Measurements from ENCODE around the gene ZNF385B. TPM values are rescaled to one million over a fixed set of nuclear protein-coding genes. Genes with fewer than 3 reads are reported as not detected.
"Not testable (repeated sequence)": the region's sequence is repeated elsewhere in the genome, so short reads cannot be mapped to it uniquely, and the experiment has no call there.

Gene ZNF385B
- polyA plus RNA-seq, 1 donor (not counting 4 experiments of a cell fraction or from before 2014, with no cell fraction given), result 0.17 TPM

DNA sequence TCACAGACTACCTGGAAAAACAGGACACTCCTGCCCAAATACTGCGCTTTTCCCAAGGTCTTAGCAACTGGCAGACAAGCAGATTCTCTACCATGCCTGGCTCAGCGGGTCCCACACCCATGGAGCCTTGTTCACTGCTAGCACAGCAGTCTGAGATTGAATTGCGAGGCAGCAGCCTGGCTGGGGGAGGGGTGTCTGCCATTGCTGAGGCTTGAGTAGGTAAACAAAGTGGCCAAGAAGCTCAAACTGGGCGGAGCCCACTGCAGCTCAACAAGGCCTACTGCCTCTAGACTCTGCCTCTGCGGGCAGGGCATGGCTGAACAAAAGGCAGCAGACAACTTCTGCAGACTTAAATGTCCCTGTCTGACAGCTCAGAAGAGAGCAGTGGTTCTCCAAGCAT, 231.6 kb downstream of the ZNF385B start:
- H4K20me1 ChIP-seq (ENCODE audit: control insufficient read depth, extremely low read depth, insufficient read depth, low read length); H3K4me3 ChIP-seq (ENCODE audit: control insufficient read depth in 2 of 3, extremely low read depth in 1 of 3, insufficient read depth in 2 of 3, low read depth in 1 of 3, low read length in 3 of 3); H3K4me1 ChIP-seq (ENCODE audit: control insufficient read depth, extremely low read depth, insufficient read depth, low read length); H3K27me3 ChIP-seq (ENCODE audit: control insufficient read depth, extremely low read depth, insufficient read depth, low read length); H3K9ac ChIP-seq (ENCODE audit: control insufficient read depth, extremely low read depth, insufficient read depth, low read length); dilution Hi-C loops (cut with MboI; ENCODE audit: extremely low pct_ligation_motif_present, low sequenced_read_pairs); DNase-seq (ENCODE audit: low read depth, low spot score); H3K9me3 ChIP-seq (ENCODE audit: control insufficient read depth, low read depth, low read length); H3K9me1 ChIP-seq (ENCODE audit: control insufficient read depth, extremely low read depth, insufficient read depth, low read length); H3K27ac ChIP-seq (ENCODE audit: control insufficient read depth, insufficient read depth, low read length); H2AFZ ChIP-seq (ENCODE audit: control insufficient read depth, low read length); H3K36me3 ChIP-seq (ENCODE audit: control insufficient read depth in 2 of 2, extremely low read depth in 1 of 2, insufficient read depth in 2 of 2, low read length in 2 of 2); H3K4me2 ChIP-seq (ENCODE audit: control insufficient read depth, extremely low read depth, insufficient read depth, low read depth, low read length); H3K79me2 ChIP-seq (ENCODE audit: control insufficient read depth, insufficient read depth, low read length); FAIRE-seq: not testable (repeated sequence)

DNA sequence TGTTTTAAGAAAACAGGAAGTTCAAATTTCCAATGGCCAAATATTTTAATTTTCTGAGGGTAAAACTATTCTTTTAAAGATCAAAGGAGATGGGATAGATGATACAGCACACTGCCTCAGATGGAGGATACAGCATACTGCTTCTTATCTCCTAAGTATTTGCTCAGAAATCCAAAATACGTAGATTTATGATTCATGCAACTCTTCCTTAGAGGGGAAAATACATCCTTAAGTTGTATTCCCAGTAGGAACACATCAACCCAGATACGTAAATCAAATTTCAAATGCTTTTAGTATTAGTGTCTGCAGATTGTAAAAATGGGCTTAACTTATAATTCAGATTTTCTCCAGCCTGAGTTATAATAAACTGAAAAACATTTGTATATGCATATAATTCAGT, 235.2 kb downstream of the ZNF385B start:
- Histone ChIP-seq H3K4me3 (ENCODE audit: control insufficient read depth in 2 of 3, extremely low read depth in 1 of 3, insufficient read depth in 2 of 3, low read depth in 1 of 3, low read length in 3 of 3) (no peak overlapping the region), H3K9ac (ENCODE audit: control insufficient read depth, extremely low read depth, insufficient read depth, low read length) (no peak overlapping the region), H3K4me1 (ENCODE audit: control insufficient read depth, extremely low read depth, insufficient read depth, low read length) (no peaks in the 10 kb centered on the region), H3K79me2 (ENCODE audit: control insufficient read depth, insufficient read depth, low read length) (no peaks in the 10 kb centered on the region), H2AFZ (ENCODE audit: control insufficient read depth, low read length) (no peak overlapping the region), H3K9me1 (ENCODE audit: control insufficient read depth, extremely low read depth, insufficient read depth, low read length) (no peaks in the 10 kb centered on the region), H3K4me2 (ENCODE audit: control insufficient read depth, extremely low read depth, insufficient read depth, low read depth, low read length) (no peak overlapping the region), H4K20me1 (ENCODE audit: control insufficient read depth, extremely low read depth, insufficient read depth, low read length) (no peaks in the 10 kb centered on the region), H3K36me3 (ENCODE audit: control insufficient read depth in 2 of 2, extremely low read depth in 1 of 2, insufficient read depth in 2 of 2, low read length in 2 of 2) (no peaks in the 10 kb centered on the region), H3K27me3 (ENCODE audit: control insufficient read depth, extremely low read depth, insufficient read depth, low read length) (no peaks in the 10 kb centered on the region), H3K9me3 (ENCODE audit: control insufficient read depth, low read depth, low read length) (no peaks in the 10 kb centered on the region), H3K27ac (ENCODE audit: control insufficient read depth, insufficient read depth, low read length) (no peak overlapping the region)
- no peak for TF ChIP-seq EZH2 (IDR thresholded peaks at IDR 0.05; ENCODE audit: low read length)
- TF ChIP-seq, protein P1, sequence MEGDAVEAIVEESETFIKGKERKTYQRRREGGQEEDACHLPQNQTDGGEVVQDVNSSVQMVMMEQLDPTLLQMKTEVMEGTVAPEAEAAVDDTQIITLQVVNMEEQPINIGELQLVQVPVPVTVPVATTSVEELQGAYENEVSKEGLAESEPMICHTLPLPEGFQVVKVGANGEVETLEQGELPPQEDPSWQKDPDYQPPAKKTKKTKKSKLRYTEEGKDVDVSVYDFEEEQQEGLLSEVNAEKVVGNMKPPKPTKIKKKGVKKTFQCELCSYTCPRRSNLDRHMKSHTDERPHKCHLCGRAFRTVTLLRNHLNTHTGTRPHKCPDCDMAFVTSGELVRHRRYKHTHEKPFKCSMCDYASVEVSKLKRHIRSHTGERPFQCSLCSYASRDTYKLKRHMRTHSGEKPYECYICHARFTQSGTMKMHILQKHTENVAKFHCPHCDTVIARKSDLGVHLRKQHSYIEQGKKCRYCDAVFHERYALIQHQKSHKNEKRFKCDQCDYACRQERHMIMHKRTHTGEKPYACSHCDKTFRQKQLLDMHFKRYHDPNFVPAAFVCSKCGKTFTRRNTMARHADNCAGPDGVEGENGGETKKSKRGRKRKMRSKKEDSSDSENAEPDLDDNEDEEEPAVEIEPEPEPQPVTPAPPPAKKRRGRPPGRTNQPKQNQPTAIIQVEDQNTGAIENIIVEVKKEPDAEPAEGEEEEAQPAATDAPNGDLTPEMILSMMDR (optimal IDR thresholded peaks at IDR 0.05 in 1 of 3, IDR thresholded peaks at IDR 0.05 in 1 of 3, conservative IDR thresholded peaks at IDR 0.05 in 1 of 3; ENCODE audit: extremely low read depth in 1 of 3, insufficient read depth in 2 of 3, low read length in 3 of 3), result no peak
- dilution Hi-C loops (cut with MboI; ENCODE audit: extremely low pct_ligation_motif_present, low sequenced_read_pairs), result no loop called here
- no peak for FAIRE-seq
- no peak for DNase-seq (ENCODE audit: low read depth, low spot score)

DNA sequence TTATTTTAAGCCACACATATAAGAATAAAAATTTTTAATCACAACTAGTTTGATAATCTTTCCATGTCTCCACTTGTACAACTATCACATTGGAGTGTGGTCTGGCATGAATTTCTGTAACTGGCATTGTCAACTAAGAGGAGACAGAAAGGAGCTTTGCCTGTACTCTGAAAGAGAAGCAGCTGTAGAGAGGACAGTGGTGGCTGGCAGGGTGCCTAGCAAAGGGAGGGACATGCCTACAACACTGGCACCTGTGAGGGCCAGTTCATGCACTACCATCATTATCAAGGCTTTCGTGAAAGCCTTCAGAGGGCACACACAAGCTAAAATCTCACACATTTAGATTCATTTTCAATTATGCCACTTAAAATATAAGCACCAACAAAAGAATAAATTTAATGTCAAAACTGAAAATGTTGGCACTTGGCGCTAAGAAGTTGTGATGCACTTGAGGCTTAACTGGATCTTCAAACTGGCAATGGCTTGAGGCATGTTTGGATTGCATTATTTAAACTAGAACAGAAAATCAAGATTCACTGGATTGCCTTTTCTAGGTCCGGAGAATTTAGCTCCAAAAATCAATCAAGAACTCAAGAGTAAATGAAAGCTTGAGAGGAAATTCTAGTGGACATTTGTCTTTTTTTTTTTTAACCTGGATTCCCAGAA, 238.6 kb downstream of the ZNF385B start:
- dilution Hi-C loops (cut with MboI; ENCODE audit: extremely low pct_ligation_motif_present, low sequenced_read_pairs), result no loop called here
- Histone ChIP-seq H3K4me3 (ENCODE audit: control insufficient read depth in 2 of 3, extremely low read depth in 1 of 3, insufficient read depth in 2 of 3, low read depth in 1 of 3, low read length in 3 of 3) (no peak overlapping the region), H3K79me2 (ENCODE audit: control insufficient read depth, insufficient read depth, low read length) (no peaks in the 10 kb centered on the region), H3K27ac (ENCODE audit: control insufficient read depth, insufficient read depth, low read length) (no peak overlapping the region), H3K9me3 (ENCODE audit: control insufficient read depth, low read depth, low read length) (no peaks in the 10 kb centered on the region), H4K20me1 (ENCODE audit: control insufficient read depth, extremely low read depth, insufficient read depth, low read length) (no peaks in the 10 kb centered on the region), H3K27me3 (ENCODE audit: control insufficient read depth, extremely low read depth, insufficient read depth, low read length) (no peaks in the 10 kb centered on the region), H2AFZ (ENCODE audit: control insufficient read depth, low read length) (no peak overlapping the region), H3K36me3 (ENCODE audit: control insufficient read depth in 2 of 2, extremely low read depth in 1 of 2, insufficient read depth in 2 of 2, low read length in 2 of 2) (no peaks in the 10 kb centered on the region), H3K4me1 (ENCODE audit: control insufficient read depth, extremely low read depth, insufficient read depth, low read length) (peaks cover 2% of the 10 kb centered on the region), H3K4me2 (ENCODE audit: control insufficient read depth, extremely low read depth, insufficient read depth, low read depth, low read length) (no peak overlapping the region), H3K9ac (ENCODE audit: control insufficient read depth, extremely low read depth, insufficient read depth, low read length) (no peak overlapping the region), H3K9me1 (ENCODE audit: control insufficient read depth, extremely low read depth, insufficient read depth, low read length) (no peaks in the 10 kb centered on the region)
- FAIRE-seq, result no peak
- no peak for TF ChIP-seq EZH2 (IDR thresholded peaks at IDR 0.05; ENCODE audit: low read length)
- TF ChIP-seq, protein P1 (optimal IDR thresholded peaks at IDR 0.05 in 1 of 3, IDR thresholded peaks at IDR 0.05 in 1 of 3, conservative IDR thresholded peaks at IDR 0.05 in 1 of 3; ENCODE audit: extremely low read depth in 1 of 3, insufficient read depth in 2 of 3, low read length in 3 of 3), result no peak
- DNase-seq (ENCODE audit: low read depth, low spot score), result no peak
